ENCODE measurements around the gene C1orf35.

The C1orf35 gene

DNA sequence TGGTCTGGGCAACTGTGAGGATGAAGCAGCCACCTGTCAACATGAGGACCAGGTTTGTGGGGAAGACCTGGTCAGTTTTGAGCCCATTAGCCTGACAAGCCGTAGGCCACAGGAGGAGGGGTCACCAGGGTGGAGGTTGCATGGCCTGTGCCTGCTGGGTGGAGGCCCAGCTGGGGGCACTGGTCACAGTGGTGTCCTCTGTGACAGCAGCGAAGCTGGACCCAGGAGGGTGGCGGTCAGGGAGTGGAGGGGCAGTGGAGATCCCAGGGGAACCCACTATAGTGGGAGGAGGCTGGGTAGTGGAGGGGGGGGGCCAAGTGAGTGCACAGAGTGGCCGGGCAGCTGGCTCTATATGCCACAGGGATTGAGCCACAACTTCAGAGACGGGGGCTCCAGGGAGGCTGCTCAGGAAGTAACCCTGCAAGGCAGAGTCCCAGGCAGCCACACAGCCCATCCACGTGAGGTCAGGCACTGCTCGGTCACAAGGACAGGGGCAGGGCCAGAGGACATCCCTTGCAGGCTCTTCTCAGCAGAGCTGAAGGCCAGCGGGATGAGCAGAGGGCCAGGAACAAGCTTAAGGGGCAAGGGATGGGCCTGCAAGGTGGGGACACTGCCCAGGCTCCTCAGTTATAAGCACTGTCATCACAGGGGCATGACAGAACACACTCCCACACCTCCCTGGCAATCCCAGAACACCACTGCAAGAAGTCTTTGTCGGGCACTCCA, 2.3 kb upstream of the C1orf35 start:
- TF ChIP-seq, protein P1, sequence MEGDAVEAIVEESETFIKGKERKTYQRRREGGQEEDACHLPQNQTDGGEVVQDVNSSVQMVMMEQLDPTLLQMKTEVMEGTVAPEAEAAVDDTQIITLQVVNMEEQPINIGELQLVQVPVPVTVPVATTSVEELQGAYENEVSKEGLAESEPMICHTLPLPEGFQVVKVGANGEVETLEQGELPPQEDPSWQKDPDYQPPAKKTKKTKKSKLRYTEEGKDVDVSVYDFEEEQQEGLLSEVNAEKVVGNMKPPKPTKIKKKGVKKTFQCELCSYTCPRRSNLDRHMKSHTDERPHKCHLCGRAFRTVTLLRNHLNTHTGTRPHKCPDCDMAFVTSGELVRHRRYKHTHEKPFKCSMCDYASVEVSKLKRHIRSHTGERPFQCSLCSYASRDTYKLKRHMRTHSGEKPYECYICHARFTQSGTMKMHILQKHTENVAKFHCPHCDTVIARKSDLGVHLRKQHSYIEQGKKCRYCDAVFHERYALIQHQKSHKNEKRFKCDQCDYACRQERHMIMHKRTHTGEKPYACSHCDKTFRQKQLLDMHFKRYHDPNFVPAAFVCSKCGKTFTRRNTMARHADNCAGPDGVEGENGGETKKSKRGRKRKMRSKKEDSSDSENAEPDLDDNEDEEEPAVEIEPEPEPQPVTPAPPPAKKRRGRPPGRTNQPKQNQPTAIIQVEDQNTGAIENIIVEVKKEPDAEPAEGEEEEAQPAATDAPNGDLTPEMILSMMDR (IDR thresholded peaks at IDR 0.05), result no peak
- Histone ChIP-seq H3K4me3 (no peak overlapping the region), H3K27ac (no peak overlapping the region)
- no peak for DNase-seq (ENCODE audit: low spot score)

DNA sequence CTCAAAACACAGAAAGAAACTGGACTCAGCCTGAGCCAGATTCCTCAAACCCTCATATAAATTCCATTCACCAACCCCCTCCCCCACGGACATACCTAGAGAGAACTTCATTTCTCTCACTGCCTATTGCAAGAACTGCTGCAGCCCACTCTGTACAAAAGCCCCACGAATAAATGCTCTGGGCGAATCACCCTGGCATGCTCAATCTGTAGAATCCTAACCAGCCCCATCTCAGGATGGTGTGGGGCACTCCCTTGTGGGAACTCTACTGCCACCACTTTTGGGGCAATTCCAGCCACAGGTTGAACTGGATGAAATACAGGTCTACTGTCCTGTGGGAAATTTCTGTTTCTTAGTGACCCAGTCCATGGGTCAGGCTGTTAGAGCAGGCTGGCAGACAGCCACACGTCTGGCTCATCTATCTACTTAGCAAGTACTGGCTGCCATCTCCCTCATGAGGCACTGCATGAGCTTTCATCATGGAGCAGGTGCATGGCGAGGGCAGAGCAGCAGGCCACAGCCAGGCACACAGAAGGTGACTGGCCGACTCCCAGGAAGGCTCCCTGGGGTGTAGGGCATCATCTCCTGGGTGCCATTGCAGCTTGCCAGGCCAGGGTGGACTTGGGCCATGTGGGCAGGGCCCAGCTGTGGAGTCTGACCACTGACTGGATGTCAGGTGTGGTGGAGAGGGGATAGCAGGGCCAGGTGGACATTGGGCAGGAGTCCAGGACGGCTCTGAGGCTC, 1.6 kb upstream of the C1orf35 start:
- TF ChIP-seq, protein P1 (IDR thresholded peaks at IDR 0.05), result no peak
- no peak overlapping the region for H3K4me3 ChIP-seq
- no peak overlapping the region for H3K27ac ChIP-seq
- no peak for DNase-seq (ENCODE audit: low spot score)

DNA sequence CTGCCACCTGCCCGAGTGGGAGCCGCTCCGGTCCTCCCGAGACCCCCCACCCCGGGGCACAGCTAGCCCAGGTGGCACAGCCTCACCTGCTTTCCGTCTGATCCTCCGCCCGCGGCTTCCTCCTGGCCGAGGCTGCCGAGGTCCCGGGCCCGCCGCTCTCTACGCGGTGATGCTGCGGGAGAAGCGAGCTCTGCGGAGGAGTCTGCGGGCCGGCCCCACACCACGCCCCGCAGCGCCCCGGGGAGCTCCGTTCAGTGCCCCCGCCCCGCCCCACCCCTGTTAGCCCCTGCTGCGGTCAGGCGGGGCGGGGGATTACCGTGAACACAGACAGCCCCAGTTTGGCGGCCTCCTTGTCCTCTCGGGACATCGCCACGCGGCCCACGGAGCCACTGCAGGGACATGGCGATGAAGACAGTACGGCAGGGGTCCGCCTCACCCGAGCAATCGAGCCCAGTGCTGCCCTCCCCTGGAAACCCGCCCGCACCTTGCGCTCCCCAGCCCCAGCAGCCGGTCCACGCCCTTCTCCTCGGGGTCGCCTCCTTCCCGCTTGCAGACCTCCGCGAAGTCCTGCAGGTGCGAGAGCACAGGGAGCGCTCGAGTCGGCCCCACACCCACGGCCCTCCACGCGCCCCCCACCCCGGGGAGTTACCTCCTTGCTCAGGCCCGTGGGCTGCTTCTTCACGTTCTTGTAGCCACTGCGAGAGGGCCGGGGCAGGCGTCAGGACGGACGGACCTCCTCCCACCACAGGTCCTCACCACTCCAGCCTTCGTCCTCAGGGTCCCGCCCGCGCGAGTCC, 933 bp downstream of the C1orf35 start:
- Histone ChIP-seq H3K27ac (peak overlapping the region; percentile 87 to 96), H3K4me3 (peak overlapping the region; percentile 92)
- no peak for DNase-seq (ENCODE audit: low spot score)
- TF ChIP-seq, protein P1 (IDR thresholded peaks at IDR 0.05), result no peak

DNA sequence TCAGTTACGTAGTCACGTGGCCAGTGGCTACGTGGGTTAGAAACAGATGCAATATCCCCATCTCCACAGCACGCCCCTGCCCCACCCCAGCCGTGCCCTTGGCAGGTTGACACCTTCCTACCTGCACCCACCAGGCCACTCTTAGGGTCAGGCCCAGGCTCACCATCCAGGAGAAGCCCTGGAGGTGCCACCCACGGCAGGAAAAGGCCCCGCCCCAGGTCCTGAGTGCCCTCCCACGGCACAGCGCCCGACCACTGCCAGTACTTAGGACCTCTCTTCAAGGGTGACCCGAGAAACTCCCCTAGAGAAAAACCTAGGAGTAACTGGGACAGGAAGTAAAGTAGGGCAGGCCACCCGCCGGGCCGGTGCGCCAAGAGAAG, 1.5 kb downstream of the C1orf35 start:
- Histone ChIP-seq H3K4me3 (peak overlapping the region; percentile 92), H3K27ac (peak overlapping the region; percentile 87 to 96)
- peak; percentile 71 for DNase-seq (ENCODE audit: low spot score)
- TF ChIP-seq, protein P1 (IDR thresholded peaks at IDR 0.05), result no peak

DNA sequence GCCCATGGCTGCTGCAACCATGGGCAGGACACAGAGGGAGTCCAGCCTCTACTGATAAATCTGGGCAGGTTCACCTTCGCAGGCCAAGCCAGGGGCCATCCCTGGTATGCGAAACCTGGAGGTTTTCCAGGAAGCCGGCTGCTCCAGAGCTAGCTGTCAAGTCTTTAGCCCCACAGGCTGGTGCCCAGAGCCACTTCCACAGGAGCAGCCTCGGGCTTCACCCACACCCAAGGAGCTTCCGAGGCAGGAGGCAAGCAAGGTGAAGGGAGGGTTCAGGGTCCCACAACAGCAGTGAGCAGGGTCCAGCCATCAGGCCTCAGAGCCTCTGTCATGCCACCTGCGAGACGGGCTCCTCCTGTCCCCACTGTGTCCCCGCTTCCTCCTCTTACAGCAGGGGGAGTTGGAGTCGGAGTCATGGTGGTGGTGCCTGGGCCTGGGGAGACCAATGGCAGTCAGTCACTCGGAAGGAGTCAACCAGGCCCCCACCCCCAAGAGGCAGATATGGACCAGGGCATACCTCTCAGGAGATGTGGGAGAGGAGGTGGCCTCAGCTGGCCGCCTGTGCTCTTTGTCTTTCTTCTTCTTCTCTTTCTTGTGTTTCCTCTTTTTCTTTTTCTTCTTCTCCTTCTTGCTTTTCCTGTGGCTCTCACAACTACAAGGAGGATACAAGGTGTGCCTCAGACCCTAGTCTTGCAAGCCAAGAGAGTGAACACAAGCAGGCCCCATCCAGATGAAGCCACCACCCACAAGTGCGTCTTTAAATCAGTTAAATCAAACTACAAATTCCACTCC, 2.1 kb downstream of the C1orf35 start:
- TF ChIP-seq, protein P1 (IDR thresholded peaks at IDR 0.05), result no peak
- peak; percentile 72 for DNase-seq (ENCODE audit: low spot score)
- Histone ChIP-seq H3K27ac (peak overlapping the region in 1 of 2 donors; percentile 96), H3K4me3 (peak overlapping the region; percentile 92)

DNA sequence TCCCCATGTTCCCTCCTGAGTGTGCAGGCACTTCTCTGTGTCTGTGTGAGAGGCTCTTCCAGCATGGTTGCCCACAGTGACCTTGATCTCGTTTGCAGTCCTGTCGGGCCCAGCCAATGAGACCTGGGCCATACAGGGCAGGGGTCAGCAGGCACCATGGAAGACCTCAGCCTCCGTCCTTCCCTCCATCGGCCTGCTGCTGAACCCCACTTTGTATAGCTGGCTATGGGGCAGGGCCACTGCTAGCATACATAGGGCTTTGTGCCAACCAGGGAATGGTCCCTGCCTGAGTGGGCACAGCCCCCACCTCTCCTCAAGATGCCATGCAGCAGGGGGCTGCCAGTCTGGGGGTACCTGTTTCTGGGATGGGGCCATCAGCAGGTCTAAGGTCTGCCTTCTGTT, 3.8 kb downstream of the C1orf35 start:
- no peak overlapping the region for H3K4me3 ChIP-seq
- peak; percentile 68 for DNase-seq (ENCODE audit: low spot score)
- H3K27ac ChIP-seq, result no peak overlapping the region
- TF ChIP-seq, protein P1 (IDR thresholded peaks at IDR 0.05), result no peak

Measured in coronary artery (tissue), 2 donors.